ENCODE results near the gene KDM4B. TPM values are rescaled to one million over a fixed set of nuclear protein-coding genes. Genes with fewer than 3 reads are reported as not detected.

KDM4B gene
- total and polyA plus RNA-seq, 2 of the 8 experiments (the other 6 are each of a cell fraction or from before 2014, with no cell fraction given), result 12.0 to 31.9 TPM

DNA sequence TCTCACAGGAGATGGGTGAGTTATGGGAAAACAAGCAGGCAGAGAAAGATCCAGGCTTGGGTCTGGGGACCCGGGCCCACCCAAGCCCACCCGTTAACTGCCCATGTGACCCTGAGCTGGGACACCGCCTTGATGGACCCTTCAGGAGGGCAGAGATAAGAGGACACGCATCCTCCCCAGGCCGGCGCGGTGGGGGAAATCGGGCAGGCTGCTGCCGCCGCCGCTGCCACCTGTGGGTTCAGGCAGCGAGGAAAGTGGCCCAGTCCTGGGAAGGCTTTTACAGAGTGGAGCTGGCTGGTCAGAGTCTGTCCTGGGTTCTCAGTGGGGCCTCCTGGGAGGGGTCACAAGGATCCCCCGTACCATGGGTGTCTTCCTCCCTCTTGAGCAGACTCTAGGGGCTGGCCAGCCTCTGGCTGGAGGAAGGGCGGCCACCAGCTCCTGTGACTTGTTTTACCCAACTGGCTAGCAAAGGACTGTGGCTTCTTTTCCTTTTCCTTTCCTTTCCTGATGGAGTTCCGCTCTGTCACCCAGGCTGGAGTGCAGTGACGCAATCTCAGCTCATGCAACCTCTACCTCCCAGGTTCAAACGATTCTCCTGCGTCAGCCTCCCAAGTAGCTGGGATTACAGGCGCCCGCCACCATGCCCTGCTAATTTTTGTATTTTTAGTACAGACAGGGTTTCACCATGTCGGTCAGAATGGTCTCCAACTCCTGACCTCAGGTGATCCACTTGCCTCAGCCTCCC lies 155.4 kb downstream of the KDM4B start:
- H2BK5ac ChIP-seq (ENCODE audit: low read depth, low read length), result peak overlapping the region; percentile 78; the same call in 1 of the 2 replicates
- H3K4ac ChIP-seq (replicated peaks; ENCODE audit: insufficient read length, low read depth, low read length), result no peak overlapping the region
- WGBS, 2 experiments (ENCODE audit: extremely low coverage in 1 of 2, insufficient coverage in 1 of 2, insufficient read length in 1 of 2, insufficient replicate concordance in 2 of 2, low coverage in 1 of 2, low lambda C conversion rate in 2 of 2, missing lambda C conversion rate in 1 of 2), result 88% methylated on average over 18 of the region's 21 CpGs; no CpG with 5 or more reads in 1 of the 2 experiments
- H2BK15ac ChIP-seq (ENCODE audit: low read length), result no peak overlapping the region
- 0 out of 7 replicates have a peak overlapping the region, but pooled peaks of 1 of the 4 experiments have one; percentile 1 for H3K9ac ChIP-seq (replicated peaks in 1 of 4; ENCODE audit: extremely low read depth in 1 of 4, low read depth in 3 of 4, low read length in 3 of 4)
- no peak overlapping the region for H2BK120ac ChIP-seq (replicated peaks; ENCODE audit: low read depth, low read length)
- no peak overlapping the region for H3K56ac ChIP-seq (replicated peaks; ENCODE audit: insufficient read length, low read depth, low read length)
- H3K79me1 ChIP-seq (ENCODE audit: low read depth, low read length), result 0 out of 2 replicates have a peak, but pooled peaks cover 3% of the 10 kb centered on the region
- H2AK5ac ChIP-seq (ENCODE audit: low read depth, low read length), result 0 out of 2 replicates have a peak overlapping the region, but pooled peaks have one; percentile 53
- CTCF ChIA-PET (ENCODE audit: partially characterized antibody), result interaction anchor here (0.5 to 1.4 kb wide), 9 partner anchors 11 to 197 kb away, joined by 3 to 5 read pairs (median 3); no protein-coding TSS in a partner anchor
- no peak overlapping the region for H3K23ac ChIP-seq (ENCODE audit: insufficient read length)
- TF ChIP-seq CEBPB (IDR thresholded peaks at IDR 0.05; ENCODE audit: low read depth, low read length) (peak; percentile 40; the same call in 1 of the 2 replicates), CHD2 (IDR thresholded peaks at IDR 0.05; ENCODE audit: low read length) (no peak)
- H2BK20ac ChIP-seq (ENCODE audit: low read length), result no peak overlapping the region
- H3K27me3 ChIP-seq (replicated peaks in 1 of 4; ENCODE audit: control insufficient read depth in 3 of 4, extremely low read depth in 1 of 4, insufficient read depth in 3 of 4, low read length in 3 of 4), result no peaks in the 10 kb centered on the region
- H3K23me2 ChIP-seq (ENCODE audit: low read depth, low read length), result no peaks in the 10 kb centered on the region
- no peak overlapping the region for H2BK12ac ChIP-seq (ENCODE audit: low read depth, low read length)
- H3K4me2 ChIP-seq (ENCODE audit: insufficient read depth in 1 of 2, low read depth in 2 of 2, low read length in 2 of 2), result no peak overlapping the region
- no peak overlapping the region for H4K91ac ChIP-seq (replicated peaks; ENCODE audit: insufficient read length, low read length)
- no peak overlapping the region; the same call in 1 of the 2 replicates for H4K8ac ChIP-seq (ENCODE audit: extremely low read depth, insufficient read depth, low read length)
- no peak overlapping the region for H4K5ac ChIP-seq (ENCODE audit: insufficient read length, low read depth, low read length)
- no peak overlapping the region for H3K27ac ChIP-seq (ENCODE audit: low read depth, low read length)
- peaks cover 0 to 6% (median 2%) of the 10 kb centered on the region in 4 experiments; a peak in 4 of 8 replicates for H3K36me3 ChIP-seq (ENCODE audit: control insufficient read depth in 2 of 4, insufficient read depth in 4 of 4, low read length in 3 of 4)
- no peaks in the 10 kb centered on the region for H3K79me2 ChIP-seq (ENCODE audit: control insufficient read depth in 1 of 2, insufficient read depth in 2 of 2, low read length in 2 of 2)
- H3K9me3 ChIP-seq (ENCODE audit: insufficient read depth in 2 of 2, low read depth in 1 of 2, low read length in 1 of 2), result no peaks in the 10 kb centered on the region
- H3K14ac ChIP-seq (ENCODE audit: insufficient read length), result no peak overlapping the region
- no peak overlapping the region for H3K18ac ChIP-seq (ENCODE audit: extremely low read depth, low read length)
- no peak for DNase-seq (ENCODE audit: low read depth in 1 of 2, low spot score in 2 of 2)
- H3K4me3 ChIP-seq (ENCODE audit: extremely low read depth in 1 of 4, insufficient read depth in 2 of 4, low read depth in 3 of 4, low read length in 4 of 4), result no peak overlapping the region
- no peak overlapping the region for H2AFZ ChIP-seq (ENCODE audit: low read length)
- H4K20me1 ChIP-seq (replicated peaks in 1 of 2; ENCODE audit: control insufficient read depth in 1 of 2, insufficient read depth in 2 of 2, low read length in 2 of 2), result no peaks in the 10 kb centered on the region
- POLR2A ChIA-PET (ENCODE audit: partially characterized antibody), result no interaction called here
- H3K4me1 ChIP-seq (replicated peaks in 1 of 4; ENCODE audit: control insufficient read depth in 3 of 4, insufficient read depth in 4 of 4, low read length in 3 of 4), result peaks cover 5 to 50% (median 42%) of the 10 kb centered on the region in 4 experiments
- no peak for FAIRE-seq
